DMS153 treated with DMSO at 0.1 percent for 48 hours (cell line): Measurements from ENCODE around the gene FCER1G.
"Not testable (repeated sequence)": the region's sequence is repeated elsewhere in the genome, so short reads cannot be mapped to it uniquely, and the experiment has no call there.

Experiments used
- DNase-seq: peaks from one replicate; lab custom pipeline; 2025; ENCODE audit not compliant: unreplicated experiment; lab: John Stamatoyannopoulos, UW

Gene FCER1G

DNA sequence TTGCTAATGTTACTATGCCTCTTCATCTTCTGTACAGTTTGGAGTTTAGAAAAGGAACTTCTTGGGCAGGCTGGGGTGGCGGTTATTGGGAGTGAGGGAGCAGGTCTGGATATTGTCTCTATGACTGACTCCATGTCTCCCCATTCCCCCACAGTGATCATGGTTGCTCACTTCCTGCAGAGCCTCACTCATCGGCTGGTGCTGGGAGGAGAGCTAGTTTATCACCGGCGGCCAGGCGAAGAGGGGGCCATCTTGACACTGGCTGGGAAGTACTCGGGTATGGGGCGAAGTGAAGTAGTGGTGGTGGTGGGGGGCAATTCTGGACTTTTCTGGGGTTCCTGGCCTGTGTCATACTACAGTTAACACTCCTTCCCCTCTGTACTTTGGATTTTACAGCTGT is 12.9 kb downstream of the FCER1G start:
- DNase-seq = no peak

DNA sequence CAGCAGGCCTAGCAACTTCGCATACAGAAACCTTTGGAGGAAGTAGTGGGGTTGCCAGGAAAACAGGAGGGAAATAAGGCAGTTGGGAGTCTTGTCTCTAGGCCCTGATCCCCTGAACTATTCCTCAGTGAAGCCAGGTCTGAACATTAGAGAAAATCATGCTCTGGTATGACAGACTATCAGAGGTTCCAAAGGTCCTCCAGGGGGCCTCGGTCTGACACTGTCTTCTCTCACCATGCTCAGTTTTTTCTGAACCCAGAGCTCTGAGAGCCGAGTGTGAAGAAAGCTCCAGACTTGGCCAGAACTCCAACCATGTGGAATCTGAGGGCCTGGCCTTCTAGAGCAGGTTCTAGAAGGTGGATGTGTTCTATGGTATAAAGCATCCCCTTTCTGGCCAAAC is 14.8 kb downstream of the FCER1G start:
- no peak for DNase-seq

DNA sequence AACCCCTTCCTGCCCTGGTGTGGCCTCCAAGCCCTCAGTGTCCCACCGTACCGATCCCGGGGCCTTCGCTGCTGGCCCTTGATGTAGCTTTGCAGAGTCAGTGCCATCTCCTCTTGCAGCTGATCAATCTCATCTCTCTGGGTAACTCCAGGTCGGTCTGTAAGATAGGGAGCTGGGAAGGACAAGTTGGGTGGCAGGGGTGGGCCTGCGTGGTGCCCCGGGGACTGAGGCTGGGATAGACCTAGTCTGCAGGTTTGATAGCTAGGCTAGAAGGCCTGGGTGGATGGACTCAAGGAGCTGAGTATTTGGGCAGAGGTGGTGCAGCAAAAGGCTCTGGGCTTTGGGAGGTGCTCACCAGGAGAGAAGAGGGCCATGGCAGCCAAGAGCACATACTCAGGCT is 15.7 kb downstream of the FCER1G start:
- no peak for DNase-seq

DNA sequence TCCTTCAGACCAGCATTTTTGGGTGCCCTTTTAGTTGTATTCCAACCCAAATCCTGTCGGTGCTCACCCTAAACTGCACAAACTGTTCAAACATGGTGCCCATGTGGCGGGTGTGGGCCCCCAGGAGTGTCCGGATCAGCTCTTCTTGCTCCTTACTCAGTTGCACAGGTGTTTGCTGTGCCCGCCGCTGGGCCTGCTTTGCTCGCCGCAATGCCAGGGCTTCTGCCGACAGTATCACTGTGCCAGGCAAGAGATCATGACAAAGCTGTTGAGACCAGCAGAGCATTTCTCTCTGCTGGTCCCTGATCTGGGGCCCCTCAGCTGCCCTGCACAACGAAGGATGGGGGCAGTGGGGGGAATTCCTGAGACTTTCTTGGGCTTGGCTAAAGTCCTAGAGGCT is 18.0 kb downstream of the FCER1G start:
- no peak for DNase-seq

DNA sequence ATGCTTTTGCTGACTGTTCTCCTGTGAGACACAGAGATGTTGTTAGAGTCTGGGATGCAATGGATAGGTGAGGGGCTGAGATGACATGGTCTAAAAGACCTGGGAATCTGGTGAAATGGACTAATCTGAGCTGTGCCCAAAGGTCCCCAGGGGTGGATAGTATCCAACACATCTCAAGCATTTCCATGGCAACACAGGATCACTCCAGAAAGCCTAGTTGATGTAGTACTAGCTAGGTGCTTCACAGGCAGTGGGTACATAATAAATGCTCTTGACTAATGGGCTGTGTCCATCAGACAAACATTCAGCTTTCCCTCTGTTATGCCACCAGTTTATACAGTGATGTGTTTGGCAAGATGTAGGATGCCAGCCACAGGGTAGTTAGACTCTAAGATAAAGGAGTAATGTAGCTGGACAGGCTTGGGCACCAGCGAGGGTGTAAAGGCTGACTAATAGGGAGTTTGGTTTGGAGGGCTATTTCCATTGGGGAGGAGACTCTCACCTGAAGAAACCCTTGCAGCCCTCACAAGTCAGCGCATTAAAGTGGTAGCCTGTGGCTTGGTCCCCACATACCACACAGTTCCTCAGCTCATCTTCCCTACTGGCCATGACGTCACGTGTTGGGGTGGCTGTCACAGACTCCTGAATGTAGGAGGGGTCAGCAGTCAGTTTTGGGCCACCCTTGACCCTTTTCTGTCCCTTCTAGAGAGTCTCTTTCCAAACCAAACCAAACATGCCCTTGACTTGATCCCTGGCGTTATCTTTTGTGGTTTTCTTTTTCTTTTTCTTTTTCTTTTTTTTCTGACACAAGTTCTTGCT is 21.1 kb downstream of the FCER1G start:
- no peak for DNase-seq

DNA sequence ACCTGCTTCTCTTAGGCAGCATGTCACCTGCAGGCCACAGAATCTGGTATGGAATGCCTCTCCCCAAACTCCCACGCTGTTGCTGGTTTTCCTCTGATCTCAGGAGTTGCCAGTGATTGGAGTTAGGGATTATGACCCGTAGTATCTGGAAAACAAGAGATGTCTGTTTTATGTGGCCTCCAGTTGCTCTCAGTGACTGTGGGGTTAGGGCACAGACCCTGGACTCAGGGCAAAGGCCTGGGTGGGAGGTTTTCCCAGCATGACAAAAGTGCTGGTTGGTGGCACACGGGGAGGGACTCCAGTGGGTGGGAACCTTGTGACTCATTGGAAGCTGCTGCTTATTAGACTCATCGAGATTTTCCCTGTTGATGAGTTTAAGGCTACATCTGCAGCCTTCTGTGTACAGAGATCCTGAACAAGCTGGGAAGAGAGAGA is 23.0 kb downstream of the FCER1G start, which contains the start of gene NR1I3:
TSS of gene NR1I3 (minus strand) at position 165 of the 435 bp plus-strand sequence. CDS start 1,638 bp downstream, outside the sequence.
- no peak for DNase-seq

DNA sequence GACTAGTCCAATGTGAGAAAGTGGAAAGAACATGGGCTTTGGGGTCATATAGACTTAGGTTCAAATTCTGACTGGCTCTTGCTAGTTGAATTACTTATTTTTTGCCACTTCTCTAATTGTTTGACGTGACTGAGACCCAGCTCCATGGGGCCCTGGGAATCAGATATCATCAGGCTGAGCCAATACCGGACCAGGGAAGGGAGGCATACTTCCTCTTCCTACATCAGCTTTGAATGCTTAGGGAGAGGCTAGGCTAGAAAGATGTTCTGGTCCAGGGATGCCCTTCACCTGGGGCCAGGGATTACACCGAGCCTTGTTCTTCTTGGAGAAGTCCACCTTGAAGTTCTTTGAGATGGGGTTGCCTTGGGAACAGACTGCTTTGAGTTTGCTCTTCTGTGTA is 26.6 kb downstream of the FCER1G start:
- no peak for DNase-seq

DNA sequence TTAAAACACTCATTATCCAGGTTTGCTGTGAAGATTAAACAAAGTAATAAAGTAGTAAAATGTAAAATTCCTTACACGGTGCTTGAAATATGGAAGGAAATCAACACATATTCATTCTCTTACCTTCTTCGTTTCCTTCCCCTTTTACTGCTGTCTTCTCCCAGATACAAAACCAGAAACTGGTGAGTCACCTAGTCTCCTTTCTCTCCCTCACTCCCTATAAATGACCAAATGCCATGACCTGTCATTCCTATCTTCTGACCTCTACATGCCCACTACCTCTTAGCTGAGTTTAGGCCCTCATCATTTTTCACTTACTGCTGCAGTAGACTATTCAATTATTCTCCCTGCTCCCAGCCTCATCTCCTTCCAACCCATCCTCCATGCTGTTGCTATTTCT is 27.2 kb downstream of the FCER1G start:
- DNase-seq = no peak

DNA sequence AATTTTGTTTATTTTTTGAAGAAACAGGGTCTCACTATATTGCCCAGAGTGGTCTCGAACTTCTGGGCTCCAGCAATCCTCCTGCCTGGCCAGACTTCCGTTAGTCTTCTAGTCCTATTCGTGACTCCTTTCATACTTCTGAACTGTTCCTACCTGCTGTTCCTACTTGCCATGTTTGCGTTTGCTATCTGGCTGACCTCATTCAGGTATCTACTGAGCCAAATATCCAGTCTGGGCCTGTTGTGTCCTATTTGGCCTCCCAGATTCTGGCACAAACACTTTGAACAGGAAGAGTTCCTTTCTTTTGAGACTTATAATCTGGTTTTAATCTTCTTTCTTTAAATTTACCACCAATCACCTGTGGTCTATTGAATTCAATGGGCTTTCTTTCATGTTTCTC is 29.8 kb downstream of the FCER1G start:
- no peak for DNase-seq

DNA sequence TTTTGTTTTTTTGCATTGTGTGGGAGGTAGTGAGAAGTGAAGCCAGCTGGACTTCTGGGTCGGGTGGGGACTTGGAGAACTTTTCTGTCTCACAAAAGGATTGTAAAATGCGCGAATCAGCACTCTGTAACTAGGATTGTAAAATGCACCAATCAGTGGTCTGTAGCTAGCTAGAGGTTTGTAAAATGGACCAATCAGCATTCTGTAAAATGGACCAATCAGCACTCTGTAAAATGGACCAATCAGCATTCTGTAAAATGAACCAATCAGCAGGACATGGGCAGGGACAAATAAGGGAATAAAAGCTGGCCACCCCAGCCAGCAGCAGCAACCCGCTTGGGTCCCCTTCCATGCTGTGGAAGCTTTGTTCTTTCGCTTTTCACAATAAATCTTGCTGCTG is 35.0 kb downstream of the FCER1G start:
- DNase-seq = not testable (repeated sequence)

DNA sequence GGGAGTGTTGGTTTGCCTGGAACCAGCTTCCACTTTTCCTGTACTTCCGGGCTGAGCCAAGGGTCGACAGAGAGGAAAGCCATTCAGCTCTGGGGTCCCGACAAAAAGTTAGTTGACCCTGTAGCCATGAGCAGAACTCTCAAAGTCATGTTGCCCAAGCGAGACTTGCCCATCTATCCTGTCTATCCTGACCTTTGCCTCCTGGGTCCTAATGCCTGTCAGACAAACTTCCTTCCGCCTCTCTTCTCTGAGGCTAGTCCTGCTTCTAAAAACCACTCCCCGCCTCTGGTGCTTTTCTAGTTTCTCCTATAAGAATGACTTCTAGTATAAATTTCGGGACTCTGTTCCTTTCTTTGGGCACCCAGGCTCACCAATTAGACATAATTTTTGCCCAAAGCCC is 35.7 kb downstream of the FCER1G start:
- no peak for DNase-seq

DNA sequence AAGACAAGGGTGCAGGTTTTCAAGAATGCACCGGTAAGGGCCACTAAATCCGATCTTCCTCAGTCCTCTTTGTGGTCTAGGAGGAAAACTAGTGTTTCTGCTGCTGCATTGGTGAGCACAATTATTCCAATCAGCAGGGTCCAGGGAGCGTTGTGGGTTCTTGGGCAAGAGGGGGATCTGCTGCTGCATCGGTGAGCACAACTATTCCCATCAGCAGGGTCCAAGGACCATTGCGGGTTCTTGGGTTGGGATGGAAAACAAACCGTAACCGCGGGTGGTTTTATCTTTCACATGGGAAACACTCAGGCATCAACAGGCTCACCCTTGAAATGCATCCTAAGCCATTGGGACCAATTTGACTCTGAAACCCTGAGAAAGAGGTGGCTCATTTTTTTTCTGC is 36.5 kb downstream of the FCER1G start:
- no peak for DNase-seq

DNA sequence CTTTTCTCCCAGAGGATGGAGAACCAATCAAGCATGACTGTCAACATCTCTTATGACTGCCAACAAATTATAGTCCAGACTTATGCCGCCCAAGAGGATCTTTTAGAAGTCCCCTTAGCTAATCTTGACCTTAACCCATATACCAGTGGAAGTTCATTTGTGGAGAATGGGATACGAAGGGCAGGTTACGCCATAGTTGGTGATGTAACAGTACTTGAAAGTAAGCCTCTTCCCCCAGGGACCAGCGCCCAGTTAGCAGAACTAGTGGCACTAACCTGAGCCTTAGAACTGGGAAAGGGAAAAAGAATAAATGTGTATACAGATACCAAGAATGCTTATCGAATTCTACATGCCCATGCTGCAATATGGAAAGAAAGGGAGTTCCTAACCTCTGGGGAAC is 40.2 kb downstream of the FCER1G start:
- not testable (repeated sequence) for DNase-seq

DNA sequence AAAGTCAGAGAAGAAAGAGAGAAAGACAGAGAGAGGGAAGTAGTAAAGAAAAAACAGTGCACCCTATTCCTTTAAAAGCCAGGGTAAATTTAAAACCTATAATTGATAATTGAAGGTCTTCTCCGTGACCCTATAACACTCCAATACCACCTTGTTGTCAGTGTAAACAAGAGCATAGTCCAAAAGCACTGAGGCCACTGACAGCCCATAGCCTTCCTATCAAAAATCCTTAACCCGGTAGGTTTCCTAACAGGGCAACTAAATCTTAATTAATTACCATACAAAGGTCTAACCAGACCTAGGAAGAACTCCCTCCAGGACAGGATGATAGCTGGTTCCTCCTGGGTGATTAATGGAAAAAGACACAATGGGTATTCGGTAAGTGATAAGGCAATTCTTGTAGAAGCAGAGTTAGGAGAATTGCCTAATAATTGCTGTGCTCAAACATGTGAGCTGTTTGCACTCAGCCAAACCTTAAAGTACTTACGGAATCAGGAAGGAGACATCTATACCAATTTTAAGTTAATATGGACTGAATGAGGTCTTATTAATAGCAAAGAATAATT is 40.9 kb downstream of the FCER1G start:
- DNase-seq = not testable (repeated sequence)

DNA sequence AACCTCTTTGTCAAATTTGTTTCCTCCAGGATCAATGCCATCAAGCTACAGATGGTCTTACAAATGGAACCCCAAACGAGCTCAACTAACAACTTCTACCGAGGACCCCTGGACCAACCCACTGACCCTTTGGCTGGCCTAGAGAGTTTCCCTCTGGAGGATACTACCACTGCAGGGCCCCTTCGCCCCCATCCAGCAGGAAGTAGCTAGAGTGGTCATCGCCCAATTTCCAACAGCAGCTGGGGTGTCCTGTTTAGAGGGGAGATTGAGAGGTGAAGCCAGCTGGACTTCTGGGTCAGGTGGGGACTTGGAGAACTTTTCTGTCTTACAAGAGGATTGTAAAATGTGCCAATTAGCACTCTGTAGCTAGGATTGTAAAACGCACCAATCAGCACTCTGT is 42.0 kb downstream of the FCER1G start:
- not testable (repeated sequence) for DNase-seq

DNA sequence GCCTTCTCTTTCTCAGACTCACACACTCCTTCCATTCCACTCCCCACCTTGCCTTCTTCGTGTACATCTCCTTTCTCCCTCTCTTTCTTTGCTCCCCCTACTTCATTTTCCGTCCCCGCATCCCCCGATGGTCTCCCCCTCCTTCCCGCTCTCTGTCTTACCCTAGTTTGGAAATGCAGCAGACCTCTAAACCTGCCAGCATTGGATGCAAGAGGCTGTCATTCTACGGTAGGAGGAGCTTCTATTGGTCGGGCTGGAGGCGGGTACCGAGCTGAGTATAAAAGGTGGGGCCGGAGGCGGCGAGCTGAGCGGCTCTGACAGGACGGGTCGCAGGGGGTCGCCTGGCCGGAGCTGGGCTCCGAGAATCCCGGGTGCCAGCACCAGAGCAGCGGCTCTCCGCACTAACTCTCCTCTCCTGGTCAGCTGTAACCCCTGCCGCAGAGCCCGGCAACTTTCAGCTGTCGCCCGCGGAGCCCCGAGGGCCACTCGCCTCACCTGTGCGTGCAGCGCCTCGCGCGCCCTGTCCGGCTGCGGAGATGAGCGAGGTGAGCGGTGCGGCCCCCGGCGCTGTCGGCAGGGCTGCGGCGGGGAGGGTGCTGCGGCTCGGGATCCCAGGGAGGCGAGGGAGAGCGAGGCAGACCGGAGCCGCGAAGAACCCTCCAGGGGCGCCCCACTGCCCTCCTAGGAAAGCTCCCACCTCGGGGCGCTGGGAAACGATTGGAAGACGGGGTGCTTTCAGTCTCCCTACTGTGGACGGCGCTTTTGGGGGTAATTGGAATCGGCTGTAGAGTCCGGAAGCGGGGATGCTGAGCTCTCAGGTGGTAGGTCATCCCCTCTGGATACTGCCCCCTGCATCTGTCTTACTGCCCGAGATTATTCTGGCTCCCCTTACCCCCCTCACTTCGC is 43.6 kb downstream of the FCER1G start, which contains the start of gene PCP4L1:
TSS of gene PCP4L1 (plus strand) at position 307 of the 906 bp plus-strand sequence. CDS start at position 537, 230 bp downstream.
- no peak for DNase-seq

DNA sequence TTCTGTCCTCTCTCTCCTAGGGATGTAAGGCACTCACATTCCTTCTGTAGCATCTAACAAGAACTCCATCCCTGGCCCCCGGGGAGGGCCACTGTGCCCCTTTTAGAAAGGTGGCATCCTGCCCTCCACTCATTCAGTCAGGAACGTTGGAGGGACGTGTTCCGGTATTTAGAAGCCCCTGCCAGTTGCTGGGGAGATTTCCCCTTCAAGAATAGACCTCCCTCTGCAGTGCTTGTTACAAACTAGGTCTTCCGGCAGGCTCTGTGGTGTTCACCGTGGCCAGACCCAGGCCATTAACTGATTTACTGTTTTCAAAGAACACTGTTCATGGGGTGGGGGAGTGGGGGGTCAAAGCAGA is 44.2 kb downstream of the FCER1G start:
- DNase-seq = no peak

DNA sequence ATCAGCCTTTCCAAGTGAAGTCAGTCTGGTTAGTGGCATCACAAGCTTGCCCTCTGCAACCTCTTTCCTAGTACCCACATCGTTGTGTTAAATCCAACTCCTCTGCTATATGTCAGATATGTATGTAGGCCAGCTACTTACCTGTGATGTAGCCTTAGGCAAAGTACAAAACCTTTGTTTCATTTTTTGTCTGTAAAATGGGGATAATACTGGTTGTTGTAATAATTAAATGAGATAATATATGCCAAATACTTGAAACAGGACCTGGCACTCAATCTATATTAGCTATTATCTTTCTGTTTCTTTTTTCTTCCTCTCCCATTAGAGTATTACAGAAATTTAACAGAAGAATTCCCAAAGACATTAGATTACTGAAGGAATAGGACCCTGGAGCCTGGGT is 44.7 kb downstream of the FCER1G start:
- DNase-seq = no peak

DNA sequence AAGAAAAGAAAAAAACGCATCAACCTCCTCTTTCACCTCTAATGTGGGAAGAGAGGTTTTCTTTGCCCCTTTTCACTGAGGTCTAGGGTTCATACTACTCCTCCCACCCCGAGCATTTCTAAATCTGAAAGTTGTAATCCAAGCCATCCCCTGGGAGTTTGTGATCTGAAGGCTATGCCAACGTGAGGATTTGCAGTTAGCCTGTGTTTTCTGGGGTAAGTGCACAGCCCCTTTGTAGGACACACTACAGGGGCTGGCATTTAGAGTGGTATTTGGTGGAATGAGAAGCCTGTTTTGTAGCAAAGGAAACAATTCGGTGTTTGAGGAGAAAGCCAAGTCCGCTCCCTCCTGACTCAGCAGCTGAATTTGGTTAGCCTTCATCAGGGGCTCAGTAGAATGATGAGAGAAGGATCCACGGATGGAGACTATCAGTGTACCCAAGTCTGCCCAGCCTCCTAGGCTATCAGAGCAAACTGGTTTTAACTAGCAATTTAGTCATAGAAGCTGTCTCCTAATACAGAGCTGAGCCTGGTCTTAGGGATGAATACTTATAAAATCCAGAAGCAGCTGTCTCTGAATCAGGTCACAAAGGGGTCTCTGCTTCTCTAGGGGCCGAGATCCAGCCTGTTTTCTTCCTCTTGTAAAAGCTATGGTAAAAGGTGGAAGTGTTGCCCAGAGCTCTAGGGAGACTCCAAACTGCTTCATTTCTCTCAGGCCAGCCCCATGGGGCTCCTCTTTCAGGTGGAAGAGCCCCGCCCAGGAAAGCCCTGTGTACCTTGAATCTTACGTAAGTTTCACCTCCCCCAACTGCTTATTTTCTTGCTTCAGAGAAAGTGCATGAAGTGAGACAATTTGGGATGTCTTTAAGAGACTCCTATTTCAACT is 45.5 kb downstream of the FCER1G start:
- no peak for DNase-seq
